A673 (cell line): ENCODE data around the gene TREML4. TPM values are rescaled to one million over a fixed set of nuclear protein-coding genes. Genes with fewer than 3 reads are reported as not detected.

Experiments
- Bru-seq: library from RNA; stranded (reverse); fragments of 400-500 nt; gene quantifications from one replicate; lab custom pipeline; 2021; lab: Mats Ljungman, UMichigan
- BruChase-seq, 2 experiments: library from RNA; stranded (reverse); fragments of 400-500 nt; gene quantifications; one replicate each; lab custom pipeline; 2021; lab: Mats Ljungman, UMichigan
- BruUV-seq: library from RNA; stranded (reverse); fragments of 400-500 nt; replicated peaks from 2 replicates; lab custom pipeline; 2021; lab: Mats Ljungman, UMichigan
- CTCF ChIA-PET: fragments of 300-600 bp; sonication (Branson Sonifier 250); formaldehyde crosslinking; loops from one replicate; lab custom pipeline; 2022; ENCODE audit warnings: antibody characterized with exemption; lab: Charles Lee
- POLR2A ChIA-PET: fragments of 300-600 bp; sonication (Branson Sonifier 250); formaldehyde crosslinking; loops from one replicate; lab custom pipeline; 2022; ENCODE audit warnings: antibody characterized with exemption; ENCODE audit not compliant: low non-redundant PET; lab: Charles Lee
- DNase-seq: peaks from one replicate; pipeline ENCODE4 v3.0.0-alpha.2; 2015; ENCODE audit warnings: low spot score
- H3K27ac ChIP-seq: fragments of 200-600 bp; sonication (generic); 2 replicates; pipeline ENCODE4 v1.5.1; 2016; ENCODE audit warnings: mixed run types, low read depth, mild to moderate bottlenecking, mixed read lengths, antibody characterized with exemption, low read length; ENCODE audit not compliant: poor library complexity, severe bottlenecking
- H3K27me3 ChIP-seq: fragments of 200-600 bp; sonication (generic); replicated peaks from 2 replicates; pipeline ENCODE4 v1.6.1; 2017; ENCODE audit warnings: mixed run types, low read depth, mild to moderate bottlenecking, mixed read lengths, antibody characterized with exemption, low read length; ENCODE audit not compliant: insufficient read depth, poor library complexity
- H3K36me3 ChIP-seq: fragments of 200-600 bp; sonication (generic); 2 replicates; pipeline ENCODE4 v1.6.1; 2016; ENCODE audit warnings: mixed run types, mild to moderate bottlenecking, mixed read lengths, antibody characterized with exemption, low read length; ENCODE audit not compliant: insufficient read depth, poor library complexity, severe bottlenecking
- H3K4me1 ChIP-seq: fragments of 200-600 bp; sonication (generic); 2 replicates; pipeline ENCODE4 v1.6.1; 2017; ENCODE audit warnings: mixed run types, mild to moderate bottlenecking, mixed read lengths, antibody characterized with exemption, low read length; ENCODE audit not compliant: insufficient read depth, poor library complexity, severe bottlenecking
- H3K4me3 ChIP-seq: fragments of 200-600 bp; sonication (generic); 2 replicates; pipeline ENCODE4 v1.5.1; 2016; ENCODE audit warnings: low read depth, mixed run types, mild to moderate bottlenecking, mixed read lengths, low read length; ENCODE audit not compliant: poor library complexity, severe bottlenecking
- H3K9me3 ChIP-seq: fragments of 200-600 bp; sonication (generic); 2 replicates; pipeline ENCODE4 v1.6.1; 2016; ENCODE audit warnings: mixed run types, low read depth, mild to moderate bottlenecking, mixed read lengths, antibody characterized with exemption, low read length; ENCODE audit not compliant: poor library complexity, severe bottlenecking
- EZH2 ChIP-seq: fragments of 200-600 bp; sonication (generic); IDR thresholded peaks from 2 replicates; pipeline ENCODE4 v1.6.1; 2017; ENCODE audit warnings: borderline replicate concordance, low read depth, mild to moderate bottlenecking, mixed read lengths, antibody characterized with exemption, low read length; ENCODE audit not compliant: poor library complexity, severe bottlenecking
- intact Hi-C: fragments of 100-400 bp; cut with micrococcal nuclease; formaldehyde crosslinking; loops from one replicate; pipeline ENCODE4 v1.10.0; 2022; ENCODE audit not compliant: unreplicated experiment
- long read RNA-seq: library from polyadenylated mRNA; stranded (forward); transcript quantifications from one replicate; pipeline ENCODE4 v2.0.0, GENCODE V29; 2022
- total RNA-seq: library from RNA; stranded (reverse); gene quantifications from 2 replicates; pipeline ENCODE4 v1.2.3, GENCODE V29; 2021
- TF ChIP-seq, protein P1 (sequence below): fragments of 300-800, 200-600 bp; sonication (generic); conservative IDR thresholded peaks from 2 replicates; pipeline ENCODE4 v1.5.1; 2017; ENCODE audit warnings: low read depth, mild to moderate bottlenecking, antibody characterized with exemption, low read length, moderate library complexity, mixed read lengths

Gene TREML4
- total RNA-seq (not detected in 2 replicates), Bru-seq, nascent RNA (percentile 12 among the genes with signal in this experiment), BruChase-seq, experiment 1, labeled RNA remaining after a 2-hour chase (percentile 8 among the genes with signal in this experiment), BruChase-seq, experiment 2, labeled RNA remaining after a 6-hour chase (percentile 11 among the genes with signal in this experiment)
- long read RNA-seq, result 0 reads

GRCh38 chr6:41228096-41228495 lies at the start of gene TREML4:
Gene TREML4, plus strand, starts transcription at chr6:41228349. Its CDS starts 79 bp downstream, at chr6:41228428.
- no peak for TF ChIP-seq EZH2
- TF ChIP-seq, protein P1, sequence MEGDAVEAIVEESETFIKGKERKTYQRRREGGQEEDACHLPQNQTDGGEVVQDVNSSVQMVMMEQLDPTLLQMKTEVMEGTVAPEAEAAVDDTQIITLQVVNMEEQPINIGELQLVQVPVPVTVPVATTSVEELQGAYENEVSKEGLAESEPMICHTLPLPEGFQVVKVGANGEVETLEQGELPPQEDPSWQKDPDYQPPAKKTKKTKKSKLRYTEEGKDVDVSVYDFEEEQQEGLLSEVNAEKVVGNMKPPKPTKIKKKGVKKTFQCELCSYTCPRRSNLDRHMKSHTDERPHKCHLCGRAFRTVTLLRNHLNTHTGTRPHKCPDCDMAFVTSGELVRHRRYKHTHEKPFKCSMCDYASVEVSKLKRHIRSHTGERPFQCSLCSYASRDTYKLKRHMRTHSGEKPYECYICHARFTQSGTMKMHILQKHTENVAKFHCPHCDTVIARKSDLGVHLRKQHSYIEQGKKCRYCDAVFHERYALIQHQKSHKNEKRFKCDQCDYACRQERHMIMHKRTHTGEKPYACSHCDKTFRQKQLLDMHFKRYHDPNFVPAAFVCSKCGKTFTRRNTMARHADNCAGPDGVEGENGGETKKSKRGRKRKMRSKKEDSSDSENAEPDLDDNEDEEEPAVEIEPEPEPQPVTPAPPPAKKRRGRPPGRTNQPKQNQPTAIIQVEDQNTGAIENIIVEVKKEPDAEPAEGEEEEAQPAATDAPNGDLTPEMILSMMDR, result no peak
- BruUV-seq, result no TSS peak
- CTCF ChIA-PET, result no interaction called here
- Histone ChIP-seq H3K4me1 (no peaks in the 10 kb centered on the region), H3K9me3 (no peaks in the 10 kb centered on the region), H3K36me3 (no peaks in the 10 kb centered on the region), H3K4me3 (no peak within 1 kb of the TSS), H3K27me3 (no peaks in the 10 kb centered on the region), H3K27ac (no peak within 1 kb of the TSS)
- POLR2A ChIA-PET, result no interaction called here
- DNase-seq, result no peak
- intact Hi-C loops, result loop anchor here (1.0 kb wide), 1 partner anchor 90 kb away; no protein-coding TSS in a partner anchor

DNA sequence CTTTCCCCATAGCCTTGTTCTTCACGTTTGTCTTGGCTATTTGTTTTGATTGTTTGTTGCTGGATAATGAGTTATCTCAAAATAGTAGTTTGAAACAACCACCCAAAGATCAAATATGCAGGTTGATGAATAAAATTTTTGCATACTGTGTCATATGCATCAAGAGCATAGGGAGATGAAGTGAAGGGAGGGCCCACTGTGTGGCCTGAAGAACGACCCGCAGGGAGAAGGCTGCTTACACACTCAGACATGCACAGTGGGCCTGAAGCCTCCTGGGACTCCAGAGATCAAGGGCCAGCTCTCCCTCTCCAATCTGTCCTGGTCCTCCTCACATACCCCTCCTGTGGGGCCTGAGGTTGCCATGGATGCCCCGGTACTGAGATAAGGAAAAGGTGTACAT lies 49.0 kb upstream of the TREML4 start:
- TF ChIP-seq, protein P1, result no peak
- no peak for TF ChIP-seq EZH2
- BruUV-seq, result no TSS peak
- Histone ChIP-seq H3K36me3 (no peaks in the 10 kb centered on the region), H3K27ac (no peak overlapping the region), H3K9me3 (no peaks in the 10 kb centered on the region), H3K4me3 (no peak overlapping the region), H3K27me3 (no peaks in the 10 kb centered on the region), H3K4me1 (no peaks in the 10 kb centered on the region)
- intact Hi-C loops, result no loop called here
- CTCF ChIA-PET, result no interaction called here
- POLR2A ChIA-PET, result interaction anchor here (0.5 kb wide), 1 partner anchor 555 kb away, joined by 3 read pairs; no protein-coding TSS in a partner anchor
- DNase-seq, result no peak

DNA sequence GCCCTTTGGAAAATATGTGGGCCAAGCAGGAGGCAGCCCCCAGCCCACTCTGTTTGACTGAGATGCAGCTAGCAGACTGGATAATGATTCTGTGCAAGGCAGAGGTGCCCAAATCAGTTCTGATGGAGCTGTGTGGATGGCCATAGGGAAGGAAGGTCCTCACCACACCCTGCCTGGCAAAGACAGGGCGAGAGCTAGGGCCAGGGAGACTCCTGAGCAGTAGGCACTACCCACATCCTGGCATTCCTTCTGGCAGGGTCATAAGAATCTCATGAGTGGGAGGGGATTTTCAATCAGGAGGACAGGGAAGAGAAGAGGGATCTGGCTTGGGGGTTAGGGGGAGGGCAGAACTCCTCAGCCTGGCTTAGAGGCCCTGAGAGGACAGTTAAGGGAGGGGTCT lies 46.6 kb upstream of the TREML4 start:
- BruUV-seq, result no TSS peak
- no peaks in the 10 kb centered on the region for H3K36me3 ChIP-seq
- H3K4me1 ChIP-seq, result no peaks in the 10 kb centered on the region
- no peak overlapping the region for H3K27ac ChIP-seq
- H3K9me3 ChIP-seq, result no peaks in the 10 kb centered on the region
- intact Hi-C loops, result no loop called here
- H3K27me3 ChIP-seq, result no peaks in the 10 kb centered on the region
- no peak for DNase-seq
- no peak overlapping the region for H3K4me3 ChIP-seq
- POLR2A ChIA-PET, result no interaction called here
- TF ChIP-seq, protein P1, result no peak
- TF ChIP-seq EZH2, result no peak
- CTCF ChIA-PET, result interaction anchor here (0.6 to 1.5 kb wide), 5 partner anchors 10 to 239 kb away, joined by 3 to 8 read pairs (median 6); no protein-coding TSS in a partner anchor
